Stimulated activated CD8-positive, alpha-beta memory T cell treated with anti-CD3 and anti-CD28 coated beads, Interleukin-7, amount 100 ng/mL, for 48 hours (primary cell): ENCODE results near the gene IL12RB2.
A peak's percentile ranks its signal among the peaks of the same experiment; 100 is the strongest.
"Not testable (repeated sequence)": the region's sequence is repeated elsewhere in the genome, so short reads cannot be mapped to it uniquely, and the experiment has no call there.

Experiments used
- DNase-seq, 2 donors: peaks; one replicate each; pipeline ENCODE4 v3.0.0-alpha.2; 2020; ENCODE audit warnings: low read depth in 1 of 2; ENCODE audit errors: extremely low read depth in 1 of 2

Gene IL12RB2

DNA sequence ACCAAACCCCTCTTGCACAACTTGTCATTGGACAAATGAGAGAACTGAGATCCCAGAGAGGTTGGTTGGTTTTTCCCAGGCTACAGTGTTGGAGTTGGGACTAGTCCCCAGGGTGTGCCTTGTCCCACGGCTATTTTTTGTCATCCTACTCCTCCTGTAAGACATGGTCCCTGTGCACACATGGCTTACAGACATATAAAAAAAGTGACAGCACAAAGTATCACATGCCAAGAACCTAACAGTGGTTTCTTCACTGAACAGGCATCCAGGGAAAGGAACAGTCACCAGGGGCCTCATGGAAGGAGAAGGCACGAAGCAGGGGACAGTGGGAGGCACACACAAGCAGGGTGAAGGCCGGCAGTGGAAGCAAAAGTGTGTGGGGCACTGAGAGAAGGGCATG is 86.1 kb downstream of the IL12RB2 start:
- DNase-seq = no peak

DNA sequence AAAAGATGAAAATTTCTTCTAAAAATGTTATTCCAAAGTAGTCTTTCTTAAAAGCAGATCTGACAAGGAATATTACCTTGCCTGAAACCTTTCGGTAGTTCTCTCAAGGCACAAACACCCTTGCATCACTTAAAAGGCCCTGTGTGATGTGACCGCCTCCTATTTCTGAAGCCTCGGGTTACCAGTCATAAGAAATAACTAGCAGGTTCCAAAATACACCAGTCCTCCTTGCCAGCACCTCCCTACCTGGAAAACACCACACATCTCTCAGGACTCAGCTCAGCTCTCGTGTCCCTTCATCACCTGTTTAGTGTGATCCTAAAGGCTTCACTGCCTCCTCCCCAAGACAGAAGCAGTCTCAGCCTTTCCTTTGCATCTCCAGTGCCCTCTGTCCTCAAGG is 86.9 kb downstream of the IL12RB2 start:
- DNase-seq = no peak

DNA sequence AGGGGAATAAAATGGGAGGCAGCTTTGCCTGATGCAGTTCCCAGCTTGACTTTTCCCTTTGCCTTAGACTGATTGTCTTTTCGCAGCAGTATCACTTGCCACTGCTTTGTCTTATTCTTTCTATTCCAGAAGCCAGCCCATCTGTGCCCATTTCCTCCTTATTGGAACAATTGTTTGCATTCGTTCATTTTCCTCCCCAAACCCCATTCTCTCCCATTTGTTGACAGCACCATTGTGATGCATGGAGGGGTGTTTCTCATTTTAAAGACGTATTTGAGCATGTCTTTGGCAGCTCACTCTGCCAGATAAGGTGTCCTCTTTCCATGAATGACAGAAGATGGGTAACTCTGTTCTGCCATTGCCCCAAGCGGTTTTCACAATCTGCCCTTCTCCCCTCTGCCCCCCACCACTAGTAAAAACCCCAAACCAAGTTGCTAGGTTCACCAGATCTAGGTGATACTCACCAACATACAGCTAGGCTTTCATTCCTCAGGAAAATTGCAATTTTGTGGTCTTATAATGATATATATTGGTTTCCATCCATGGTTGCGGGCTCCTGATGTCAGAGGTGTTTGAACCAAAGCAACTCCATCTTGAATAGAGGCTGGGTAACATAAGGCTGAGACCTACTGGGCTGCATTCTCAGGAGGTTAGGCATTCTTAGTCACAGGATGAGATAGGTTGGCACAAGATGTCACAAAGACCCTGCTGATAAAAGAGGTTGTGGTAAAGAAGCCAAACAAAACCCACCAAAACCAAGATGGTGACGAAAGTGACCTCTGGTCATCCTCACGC is 91.7 kb downstream of the IL12RB2 start:
- DNase-seq = no peak

- DNase-seq = peak; percentile 45 to 79
These were observed 92.5 kb downstream of the IL12RB2 start for GRCh38 chr1:67400029-67400786.

DNA sequence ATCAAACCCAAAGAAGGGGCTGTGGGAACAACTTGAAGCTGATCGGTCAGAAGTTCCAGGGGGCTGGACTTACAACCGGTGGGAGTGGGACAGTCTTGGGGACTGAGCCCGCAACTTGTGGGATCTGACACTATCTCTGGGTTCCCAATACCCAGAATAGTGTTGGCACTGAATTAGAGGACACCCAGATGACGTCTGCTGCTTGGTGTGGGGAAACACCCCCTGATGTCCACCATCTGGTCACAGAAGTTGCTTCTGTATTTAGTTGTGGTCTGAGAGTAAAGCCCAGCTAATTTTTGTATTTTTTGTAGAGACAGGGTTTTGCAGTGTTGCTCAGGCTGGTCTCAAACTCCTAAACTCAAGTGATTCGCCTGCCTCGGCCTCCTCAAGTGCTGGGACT is 93.8 kb downstream of the IL12RB2 start:
- no peak for DNase-seq

- DNase-seq = no peak
These were observed 96.5 kb downstream of the IL12RB2 start for GRCh38 chr1:67404212-67404620.

DNA sequence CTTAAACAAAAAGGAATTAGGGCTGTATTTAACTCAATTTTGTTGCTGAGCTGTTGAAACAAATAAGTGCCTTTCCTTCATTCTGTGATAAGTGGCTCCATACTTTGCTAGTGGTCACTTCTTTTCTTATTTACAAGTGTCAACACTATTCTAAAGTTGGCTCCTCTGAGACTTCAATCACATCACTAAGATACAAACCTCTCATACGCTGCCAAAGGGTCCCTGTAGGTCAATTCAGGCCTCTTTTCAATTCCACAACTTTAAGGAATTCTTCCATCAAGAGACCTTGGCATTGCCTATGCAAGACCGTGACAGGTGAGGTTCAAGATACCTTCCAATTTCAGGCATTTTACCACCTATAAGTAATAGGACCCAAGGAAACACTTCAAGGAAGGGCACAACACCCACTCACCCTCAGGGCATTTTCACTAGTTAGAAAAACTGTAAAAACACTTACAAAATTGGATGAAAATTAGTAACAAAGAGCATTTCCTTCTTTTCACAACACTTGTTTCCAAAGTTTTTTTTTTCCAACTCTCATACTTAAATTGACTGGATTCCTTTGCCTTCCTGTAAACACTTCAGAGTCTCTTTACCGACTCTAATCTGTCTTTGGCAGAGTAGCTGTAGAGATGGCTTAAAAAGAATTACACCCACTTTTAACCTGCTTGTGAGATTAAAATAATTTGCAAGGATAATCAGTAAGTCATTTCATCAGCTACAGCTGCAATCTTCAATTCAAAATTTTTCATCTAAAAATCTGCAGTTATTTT is 98.0 kb downstream of the IL12RB2 start:
- no peak for DNase-seq

DNA sequence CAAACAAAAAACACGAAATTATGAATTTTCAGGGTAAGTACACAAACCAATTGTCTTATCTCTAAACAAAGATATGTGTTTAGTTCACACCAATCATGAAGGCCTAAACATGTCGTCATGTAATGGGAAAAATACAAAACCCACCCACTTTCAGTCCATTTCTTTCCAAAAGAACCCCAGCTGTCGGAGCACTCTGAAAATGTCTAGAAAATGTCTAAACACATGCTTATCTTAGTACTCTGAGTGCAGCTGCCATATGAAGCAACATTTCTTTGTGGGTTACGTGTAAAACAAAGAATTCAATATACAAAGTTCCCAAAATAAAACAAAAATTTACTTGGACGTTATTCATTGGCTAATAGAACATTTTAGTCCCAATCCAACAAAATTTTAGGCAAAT is 99.8 kb downstream of the IL12RB2 start:
- DNase-seq = no peak

GRCh38 chr1:67408148-67408547 is 100.5 kb downstream of the IL12RB2 start:
- DNase-seq = no peak

- DNase-seq = not testable (repeated sequence)
These were observed 105.4 kb downstream of the IL12RB2 start for GRCh38 chr1:67413101-67413500.

DNA sequence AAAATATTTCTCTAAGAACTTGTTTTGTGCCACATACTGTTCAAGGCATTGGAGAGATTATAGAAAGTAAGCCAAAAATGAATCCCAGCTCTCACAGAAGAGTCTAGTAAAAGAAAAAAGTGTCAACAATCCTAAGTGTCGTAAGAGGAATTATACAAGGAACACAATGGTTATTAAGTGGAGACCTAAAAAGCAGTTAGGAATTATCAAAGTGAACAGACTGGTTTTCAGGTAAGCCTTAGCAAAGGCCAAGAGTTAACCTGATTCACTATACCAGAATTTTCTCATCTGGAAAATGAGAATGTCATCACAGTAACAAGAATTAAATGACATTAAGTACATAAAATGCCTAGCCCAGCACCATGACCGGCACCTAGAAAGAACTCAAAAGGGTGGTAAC is 106.9 kb downstream of the IL12RB2 start:
- DNase-seq = no peak

DNA sequence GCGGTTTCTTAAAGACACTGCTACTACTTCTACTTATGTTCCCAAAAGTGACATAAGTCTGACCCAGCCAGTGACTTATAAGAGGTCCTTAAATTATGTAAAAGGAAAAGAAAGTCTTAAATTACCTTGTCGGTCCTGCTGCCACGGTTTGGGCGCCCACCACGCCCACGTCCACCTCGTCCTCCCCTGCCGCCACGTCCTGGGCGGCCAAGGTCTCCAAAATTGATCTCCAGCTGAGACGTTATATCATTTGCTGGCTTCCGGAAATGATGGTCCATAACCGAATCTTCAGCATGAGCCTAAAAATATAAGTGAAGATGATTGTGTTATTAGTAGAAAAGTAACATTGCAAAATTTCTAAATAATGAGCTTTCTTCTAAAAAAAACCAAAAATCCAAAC is 107.4 kb downstream of the IL12RB2 start:
- DNase-seq = no peak

- not testable (repeated sequence) for DNase-seq
These were observed 110.1 kb downstream of the IL12RB2 start for GRCh38 chr1:67417733-67418132.

DNA sequence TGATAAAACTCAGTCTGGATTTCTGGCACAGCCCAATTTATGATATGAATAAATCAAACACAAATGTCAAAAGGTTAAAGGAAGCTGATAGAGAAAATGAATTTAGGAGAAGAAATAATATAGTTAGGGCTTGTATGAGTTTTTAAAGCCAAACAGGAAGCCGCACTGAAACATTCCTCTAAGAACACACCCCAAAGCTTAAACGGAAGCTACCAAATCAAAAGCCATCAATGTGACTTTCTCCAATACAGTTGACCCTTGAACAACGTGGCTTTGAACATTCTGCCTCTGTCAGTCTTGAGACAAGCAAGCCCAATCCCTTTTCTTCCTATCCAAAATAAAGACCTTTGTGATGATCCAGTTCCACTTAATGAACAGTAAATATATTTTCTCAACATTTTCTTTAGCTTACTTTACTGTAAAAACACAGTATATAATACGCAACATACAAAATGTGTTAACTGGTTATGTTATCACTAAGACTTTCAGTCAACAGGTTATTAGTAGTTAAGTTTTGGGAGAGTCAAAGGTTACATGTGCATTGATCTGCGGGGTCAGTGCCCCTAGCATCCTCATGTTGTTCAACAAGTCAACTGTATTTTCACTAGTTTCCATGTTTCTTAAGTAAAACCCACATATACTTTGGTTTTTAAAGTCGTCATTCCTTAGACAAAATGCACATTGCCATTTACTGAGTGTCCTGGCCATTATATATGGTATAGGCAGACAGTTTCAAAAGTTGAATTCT is 111.3 kb downstream of the IL12RB2 start:
- no peak for DNase-seq

- no peak for DNase-seq
These were observed 113.3 kb downstream of the IL12RB2 start for GRCh38 chr1:67420835-67421492.

- DNase-seq = no peak
These were observed 119.8 kb downstream of the IL12RB2 start for GRCh38 chr1:67427465-67427864.

DNA sequence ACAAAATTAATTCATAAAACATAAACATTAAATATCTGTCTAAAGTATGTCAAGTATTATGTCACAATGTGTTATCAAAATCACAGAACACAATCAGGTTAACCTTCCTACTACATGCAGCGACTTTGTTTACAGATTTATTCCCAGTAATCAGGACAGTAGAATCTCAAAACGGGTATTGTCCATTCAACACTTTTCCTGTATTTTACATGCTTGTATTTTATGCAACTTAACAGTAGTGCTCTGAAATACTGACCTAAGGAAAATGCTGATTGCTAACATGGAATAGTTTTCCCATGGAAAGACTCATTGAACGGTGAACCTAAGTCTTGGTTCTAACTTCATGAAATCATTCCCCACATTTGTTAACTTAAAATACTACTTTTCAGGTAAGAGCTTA is 120.3 kb downstream of the IL12RB2 start:
- no peak for DNase-seq

DNA sequence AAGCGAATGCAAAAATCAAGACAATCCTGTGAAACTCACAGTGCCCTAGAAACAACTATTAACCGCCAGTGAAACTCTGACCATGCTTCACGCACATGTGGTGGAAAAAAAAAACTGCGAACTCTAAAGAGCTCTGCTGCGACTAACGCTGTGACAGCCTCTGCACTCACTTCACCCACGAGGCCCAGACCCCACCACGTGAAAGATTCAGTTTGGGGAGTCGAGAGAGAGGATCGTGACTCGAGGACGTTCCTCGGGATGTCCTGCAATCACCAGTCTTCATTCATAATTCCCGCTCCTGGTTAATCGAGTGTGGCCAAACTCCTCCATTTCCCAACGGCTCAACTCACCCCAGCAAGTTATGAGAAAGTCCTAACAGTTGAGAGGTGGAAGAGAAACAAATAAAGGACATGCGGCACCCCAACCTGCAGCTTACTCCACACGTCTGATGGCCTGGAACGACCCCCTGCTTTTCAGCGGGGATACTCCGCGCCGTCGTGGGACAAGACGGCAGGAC is 121.4 kb downstream of the IL12RB2 start:
- peak in 1 of 2 donors; percentile 35 for DNase-seq

- no peak for DNase-seq
These were observed 122.1 kb downstream of the IL12RB2 start for GRCh38 chr1:67429528-67430357.
